ENCODE measurements around the gene PRDX1.
"Not testable (repeated sequence)": the region's sequence is repeated elsewhere in the genome, so short reads cannot be mapped to it uniquely, and the experiment has no call there.

- TF ChIP-seq PCBP2 (optimal IDR thresholded peaks at IDR 0.05; ENCODE audit: low read depth, low read length, poor library complexity, severe bottlenecking); ZNF550 (CRISPR knock-in tag; IDR thresholded peaks at IDR 0.05; ENCODE audit: borderline replicate concordance); SRSF1 (optimal IDR thresholded peaks at IDR 0.05; ENCODE audit: low read depth, low read length); HOXA7 (CRISPR knock-in tag; IDR thresholded peaks at IDR 0.05); POLR2AphosphoS5 (IDR thresholded peaks at IDR 0.05; ENCODE audit: low read depth, low read length); ZNF772 (CRISPR knock-in tag; IDR thresholded peaks at IDR 0.05); FOXJ3 (CRISPR knock-in tag; IDR thresholded peaks at IDR 0.05; ENCODE audit: borderline replicate concordance); ZNF510 (CRISPR knock-in tag; IDR thresholded peaks at IDR 0.05; ENCODE audit: low read depth): not testable (repeated sequence)
- TF ChIP-seq, protein P1, sequence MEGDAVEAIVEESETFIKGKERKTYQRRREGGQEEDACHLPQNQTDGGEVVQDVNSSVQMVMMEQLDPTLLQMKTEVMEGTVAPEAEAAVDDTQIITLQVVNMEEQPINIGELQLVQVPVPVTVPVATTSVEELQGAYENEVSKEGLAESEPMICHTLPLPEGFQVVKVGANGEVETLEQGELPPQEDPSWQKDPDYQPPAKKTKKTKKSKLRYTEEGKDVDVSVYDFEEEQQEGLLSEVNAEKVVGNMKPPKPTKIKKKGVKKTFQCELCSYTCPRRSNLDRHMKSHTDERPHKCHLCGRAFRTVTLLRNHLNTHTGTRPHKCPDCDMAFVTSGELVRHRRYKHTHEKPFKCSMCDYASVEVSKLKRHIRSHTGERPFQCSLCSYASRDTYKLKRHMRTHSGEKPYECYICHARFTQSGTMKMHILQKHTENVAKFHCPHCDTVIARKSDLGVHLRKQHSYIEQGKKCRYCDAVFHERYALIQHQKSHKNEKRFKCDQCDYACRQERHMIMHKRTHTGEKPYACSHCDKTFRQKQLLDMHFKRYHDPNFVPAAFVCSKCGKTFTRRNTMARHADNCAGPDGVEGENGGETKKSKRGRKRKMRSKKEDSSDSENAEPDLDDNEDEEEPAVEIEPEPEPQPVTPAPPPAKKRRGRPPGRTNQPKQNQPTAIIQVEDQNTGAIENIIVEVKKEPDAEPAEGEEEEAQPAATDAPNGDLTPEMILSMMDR (CRISPR knock-in tag; IDR thresholded peaks at IDR 0.05), result not testable (repeated sequence)
These were observed 3.3 kb downstream of the PRDX1 start for GRCh38 chr1:45518366-45518765.

Measured in HepG2 (cell line).